Stomach smooth muscle (tissue), 2 donors: ENCODE measurements around the gene CFAP97D1.
"Not testable (repeated sequence)": the region's sequence is repeated elsewhere in the genome, so short reads cannot be mapped to it uniquely, and the experiment has no call there.

Source experiments
- H3K27ac ChIP-seq: one replicate; pipeline ENCODE4 v1.7.0; 2013; ENCODE audit warnings: mild to moderate bottlenecking, low read length, inconsistent platforms
- H3K27me3 ChIP-seq, 2 donors: one replicate each; pipeline ENCODE4 v1.7.0; 2013; ENCODE audit warnings: low read length in 2 of 2; ENCODE audit not compliant: insufficient read depth in 2 of 2, control insufficient read depth in 1 of 2
- H3K36me3 ChIP-seq, 2 donors: one replicate each; pipeline ENCODE4 v1.7.0; 2013; ENCODE audit warnings: low read length in 2 of 2; ENCODE audit not compliant: control insufficient read depth in 2 of 2, insufficient read depth in 2 of 2
- H3K4me1 ChIP-seq: one replicate; pipeline ENCODE4 v1.7.0; 2013; ENCODE audit warnings: low read length; ENCODE audit not compliant: control insufficient read depth, insufficient read depth
- H3K4me3 ChIP-seq, 2 donors: one replicate each; pipeline ENCODE4 v1.7.0; 2013; ENCODE audit warnings: low read length in 2 of 2
- H3K9ac ChIP-seq, 2 donors: one replicate each; pipeline ENCODE4 v1.7.0; 2013; ENCODE audit warnings: low read length in 2 of 2, mild to moderate bottlenecking in 1 of 2
- H3K9me3 ChIP-seq, 2 donors: one replicate each; pipeline ENCODE4 v1.7.0; 2013; ENCODE audit warnings: low read length in 2 of 2; ENCODE audit not compliant: control insufficient read depth in 2 of 2
- donor health status: healthy.
- donor health status: Pancreatic carcinoma.

Gene CFAP97D1

DNA sequence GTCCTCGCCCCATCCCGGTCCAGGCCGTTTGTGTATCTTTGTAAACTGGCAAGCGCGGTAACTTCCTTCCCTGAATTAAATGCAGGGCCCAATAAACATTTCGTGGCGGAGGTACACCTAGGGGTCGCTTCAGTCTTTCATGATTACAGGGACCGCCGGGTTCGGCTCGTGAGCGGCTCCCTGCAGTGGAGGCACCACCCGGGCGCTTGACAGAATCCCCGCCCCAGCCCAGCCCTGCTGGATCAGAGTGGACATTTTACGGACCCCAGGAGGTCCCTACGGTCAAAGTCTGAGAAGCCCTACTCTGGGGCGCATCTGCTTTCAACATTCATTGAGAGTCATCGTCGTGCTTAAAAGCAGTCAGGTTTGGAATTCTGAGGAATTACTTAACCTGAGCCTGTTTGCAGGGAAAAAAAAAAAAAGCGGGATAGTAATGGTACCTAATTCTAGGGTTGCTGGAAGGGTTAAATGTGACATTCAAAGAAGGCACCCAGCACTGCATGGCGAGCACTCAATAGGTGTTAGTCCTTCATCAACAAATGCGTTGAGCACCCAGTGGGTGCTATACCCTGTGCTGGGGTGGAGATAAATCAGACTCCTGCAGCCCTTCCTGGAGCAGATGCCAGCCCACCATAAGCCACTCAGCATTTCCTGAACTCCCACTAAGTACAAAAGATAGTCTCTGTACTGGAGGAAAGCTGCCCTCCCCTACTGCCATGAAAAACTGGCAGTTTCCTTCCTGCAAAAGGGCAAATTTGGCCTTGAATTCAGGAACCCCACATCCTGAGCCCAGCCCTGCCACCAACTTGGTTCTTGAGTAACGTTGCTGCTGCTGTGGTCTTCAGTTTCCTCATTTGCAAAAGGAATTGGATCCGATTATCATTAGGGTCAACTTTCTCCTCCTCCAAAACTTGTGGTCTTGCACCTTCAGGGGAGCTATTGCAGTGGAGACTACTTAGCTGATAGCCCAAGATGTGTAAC, 800 bp upstream of the CFAP97D1 start:
- Histone ChIP-seq H3K4me3 (peak overlapping the region; percentile 58 to 84), H3K27me3 (no peaks in the 10 kb centered on the region), H3K27ac (peak overlapping the region; percentile 58), H3K9me3 (no peaks in the 10 kb centered on the region), H3K36me3 (peaks cover 3 to 7% of the 10 kb centered on the region in 2 donors), H3K4me1 (peaks cover 24% of the 10 kb centered on the region), H3K9ac (peak overlapping the region; percentile 78 to 80)

DNA sequence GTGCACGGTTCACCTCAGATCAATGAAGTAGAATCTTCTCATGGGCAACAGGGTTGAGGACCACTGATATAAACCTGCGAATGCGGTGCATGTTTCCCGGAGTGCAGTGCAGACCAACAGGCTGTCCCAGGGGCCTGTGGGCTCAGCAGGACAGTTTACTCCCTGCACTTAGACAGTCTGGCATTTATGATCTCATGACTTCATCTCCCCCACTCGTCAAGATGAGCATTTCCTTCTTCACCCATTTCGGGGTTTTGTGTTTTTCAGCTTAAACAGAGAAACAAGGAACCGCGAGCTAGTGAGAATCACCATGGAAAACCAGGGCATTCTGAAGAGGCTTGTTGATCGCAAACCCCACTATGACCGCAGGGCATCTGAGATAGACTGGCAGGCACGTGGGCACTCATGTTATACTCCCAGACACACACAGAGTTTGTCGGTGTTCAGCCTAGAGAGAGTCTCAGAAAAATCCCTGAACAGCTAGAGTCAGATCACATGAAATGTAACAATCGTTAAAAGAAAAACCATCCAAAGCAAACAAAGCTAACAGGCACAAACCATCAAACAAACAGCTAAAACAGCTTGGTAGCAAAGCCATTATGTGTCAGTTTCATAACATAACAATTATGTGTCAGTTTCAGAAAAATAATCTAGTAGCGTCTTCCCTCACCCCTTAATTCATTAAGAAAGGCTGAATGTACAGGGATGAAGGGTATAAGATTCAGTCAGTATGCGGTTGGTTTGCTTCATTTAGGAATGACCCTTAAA, 2.9 kb downstream of the CFAP97D1 start:
- H3K36me3 ChIP-seq: no peaks in the 10 kb centered on the region
- H3K4me3 ChIP-seq: no peak overlapping the region
- H3K9ac ChIP-seq: no peak overlapping the region
- H3K4me1 ChIP-seq: peaks cover 8% of the 10 kb centered on the region
- no peaks in the 10 kb centered on the region for H3K27me3 ChIP-seq
- no peaks in the 10 kb centered on the region for H3K9me3 ChIP-seq
- no peak overlapping the region for H3K27ac ChIP-seq

DNA sequence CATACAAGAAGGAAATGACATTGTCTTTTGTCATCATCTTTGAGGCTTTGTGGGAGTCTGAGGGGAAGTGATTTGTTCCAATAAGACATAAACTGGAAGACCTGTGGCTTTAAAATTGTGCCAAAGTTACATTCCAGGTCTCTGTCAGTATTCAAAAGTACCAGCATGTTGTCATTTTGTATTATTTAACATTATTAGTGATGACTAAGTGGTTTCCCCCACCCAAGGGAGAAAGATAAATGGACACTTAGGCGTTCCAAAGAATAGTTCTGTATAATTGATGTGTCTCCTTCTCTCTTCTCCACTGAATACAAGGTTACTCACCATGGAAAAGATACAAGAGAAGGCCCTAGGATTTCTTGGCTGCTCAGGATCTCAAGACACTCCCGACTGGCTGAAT, 3.8 kb downstream of the CFAP97D1 start:
- H3K4me3 ChIP-seq: no peak overlapping the region
- no peaks in the 10 kb centered on the region for H3K27me3 ChIP-seq
- no peaks in the 10 kb centered on the region for H3K36me3 ChIP-seq
- no peaks in the 10 kb centered on the region for H3K9me3 ChIP-seq
- H3K4me1 ChIP-seq: peaks cover 8% of the 10 kb centered on the region
- H3K27ac ChIP-seq: no peak overlapping the region
- no peak overlapping the region for H3K9ac ChIP-seq

DNA sequence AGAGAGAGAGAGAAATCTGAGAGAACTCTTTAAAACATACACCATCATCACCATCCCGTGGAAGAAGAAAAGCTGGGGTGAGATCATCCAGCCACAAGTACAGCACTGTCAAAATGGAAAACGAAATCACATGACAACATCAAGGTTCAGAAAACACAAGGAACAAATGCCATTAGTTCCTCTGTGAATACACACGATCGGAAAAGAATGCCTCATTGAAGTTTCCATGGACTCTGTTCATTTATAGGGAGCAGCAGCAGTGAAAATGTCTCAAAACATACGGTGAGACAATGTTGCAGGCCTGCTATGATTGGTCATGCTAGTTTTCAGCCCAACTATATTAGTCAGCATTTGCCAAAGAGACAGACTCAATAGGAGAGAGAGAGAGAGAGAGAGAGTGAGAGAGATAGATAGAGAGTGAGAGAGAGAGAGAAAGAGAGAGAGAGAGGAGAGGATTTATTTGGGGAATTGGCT, 4.4 kb downstream of the CFAP97D1 start:
- peaks cover 2% of the 10 kb centered on the region for H3K4me1 ChIP-seq
- no peaks in the 10 kb centered on the region for H3K36me3 ChIP-seq
- no peaks in the 10 kb centered on the region for H3K9me3 ChIP-seq
- H3K4me3 ChIP-seq: no peak overlapping the region
- H3K27me3 ChIP-seq: no peaks in the 10 kb centered on the region
- H3K27ac ChIP-seq: no peak overlapping the region
- no peak overlapping the region for H3K9ac ChIP-seq

DNA sequence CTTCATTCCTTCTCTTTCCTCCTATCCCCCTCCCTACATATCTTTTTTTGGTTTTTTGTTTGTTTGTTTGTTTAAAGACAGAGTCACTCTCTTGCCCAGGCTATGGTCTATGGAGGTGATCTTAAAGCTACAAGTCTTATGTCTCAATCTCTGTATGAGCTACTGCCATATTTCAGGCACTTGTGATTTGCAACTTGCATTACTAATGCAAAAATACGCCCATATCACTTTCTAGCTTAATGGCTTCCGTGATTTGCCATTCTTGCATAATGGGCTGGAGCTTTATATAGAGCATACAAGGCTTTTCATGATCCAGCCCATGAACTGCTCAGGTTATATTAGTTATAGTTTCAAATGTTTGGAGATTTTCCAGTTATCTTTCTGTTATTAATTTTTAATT, 7.5 kb downstream of the CFAP97D1 start:
- Histone ChIP-seq H3K36me3 (no peaks in the 10 kb centered on the region), H3K27ac (no peak overlapping the region), H3K9me3 (no peaks in the 10 kb centered on the region), H3K27me3 (no peaks in the 10 kb centered on the region), H3K9ac (no peak overlapping the region), H3K4me3 (no peak overlapping the region), H3K4me1 (no peaks in the 10 kb centered on the region)

DNA sequence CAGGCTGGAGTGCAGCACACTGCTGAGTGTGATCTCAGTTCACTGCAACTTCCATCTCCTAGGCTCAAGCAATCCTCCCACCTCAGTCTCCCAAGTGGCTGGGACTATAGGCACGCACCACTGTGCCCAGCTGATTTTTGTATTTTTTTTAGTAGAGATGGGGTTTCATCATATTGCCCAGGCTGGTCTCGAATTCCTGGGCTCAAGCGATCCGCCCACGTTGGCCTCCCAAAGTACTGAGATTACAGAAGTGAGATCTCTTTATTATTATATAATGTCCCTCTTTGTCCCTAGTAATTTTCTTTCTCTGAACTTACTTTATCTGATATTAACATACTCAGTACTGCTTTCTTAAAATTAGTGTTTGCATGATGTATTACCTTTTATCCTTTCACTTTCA, 8.3 kb downstream of the CFAP97D1 start:
- Histone ChIP-seq H3K9ac (no peak overlapping the region), H3K27ac (no peak overlapping the region), H3K36me3 (no peaks in the 10 kb centered on the region), H3K9me3 (no peaks in the 10 kb centered on the region), H3K4me1 (no peaks in the 10 kb centered on the region), H3K4me3 (no peak overlapping the region), H3K27me3 (no peaks in the 10 kb centered on the region)

DNA sequence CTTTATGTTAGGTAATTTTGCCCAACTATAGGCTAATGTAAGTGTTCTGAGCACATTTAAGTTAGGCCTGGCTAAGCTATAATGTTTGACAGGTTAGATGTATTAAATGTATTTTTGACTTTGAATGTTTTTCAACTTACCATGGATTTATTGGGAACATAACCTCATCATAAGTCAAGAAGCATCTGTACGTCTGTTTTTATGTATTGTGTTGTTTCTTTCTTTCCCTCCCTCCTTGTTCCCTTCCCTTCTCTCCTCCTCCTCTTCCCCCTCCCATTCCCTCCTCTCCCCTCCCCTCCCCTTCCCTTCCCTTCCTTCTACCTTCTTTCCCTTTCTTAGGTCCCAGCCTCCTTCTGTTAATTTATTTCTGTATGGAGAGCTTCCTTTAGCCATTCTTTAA, 9.2 kb downstream of the CFAP97D1 start:
- H3K9ac ChIP-seq: no peak overlapping the region
- no peak overlapping the region for H3K4me3 ChIP-seq

DNA sequence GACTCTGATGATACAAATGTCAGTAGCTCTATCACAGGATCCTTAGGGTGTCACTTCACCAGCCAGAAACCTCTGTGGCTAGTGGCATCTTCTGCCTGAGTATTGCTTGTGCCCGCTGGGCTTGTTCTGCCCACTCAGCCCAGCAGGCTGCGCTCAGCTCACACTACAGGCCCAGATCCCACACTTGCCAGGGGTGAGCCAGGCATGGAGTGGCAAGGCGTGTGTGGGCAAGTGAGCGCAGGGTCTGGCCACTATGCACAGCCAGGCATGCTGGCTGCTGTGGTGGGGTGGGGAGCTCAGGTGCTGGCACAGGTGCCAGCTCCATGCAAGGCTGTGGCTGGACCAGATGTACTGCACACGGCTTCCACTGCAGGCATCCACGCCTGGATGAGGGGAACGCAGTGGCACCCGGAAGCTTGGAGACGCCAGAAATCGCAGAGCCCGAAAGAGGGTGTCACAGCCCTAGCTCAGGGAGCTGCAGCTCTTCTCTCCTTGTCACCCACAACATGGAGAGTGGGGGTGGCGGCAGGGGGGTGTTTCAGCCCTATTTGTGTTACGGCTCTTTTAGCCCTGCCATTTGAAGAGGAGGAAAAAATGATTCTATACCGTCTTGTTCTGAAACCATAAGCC, 10.2 kb downstream of the CFAP97D1 start:
- H3K27me3 ChIP-seq: no peaks in the 10 kb centered on the region
- no peaks in the 10 kb centered on the region for H3K36me3 ChIP-seq
- no peak overlapping the region for H3K27ac ChIP-seq
- H3K9me3 ChIP-seq: no peaks in the 10 kb centered on the region
- H3K9ac ChIP-seq: no peak overlapping the region
- no peaks in the 10 kb centered on the region for H3K4me1 ChIP-seq
- no peak overlapping the region for H3K4me3 ChIP-seq

More for the DNA sequence above, 9.2 kb downstream of the CFAP97D1 start:
- Histone ChIP-seq H3K36me3 (no peaks in the 10 kb centered on the region), H3K9me3 (no peaks in the 10 kb centered on the region), H3K4me1 (no peaks in the 10 kb centered on the region), H3K27me3 (no peaks in the 10 kb centered on the region), H3K27ac (no peak overlapping the region)

DNA sequence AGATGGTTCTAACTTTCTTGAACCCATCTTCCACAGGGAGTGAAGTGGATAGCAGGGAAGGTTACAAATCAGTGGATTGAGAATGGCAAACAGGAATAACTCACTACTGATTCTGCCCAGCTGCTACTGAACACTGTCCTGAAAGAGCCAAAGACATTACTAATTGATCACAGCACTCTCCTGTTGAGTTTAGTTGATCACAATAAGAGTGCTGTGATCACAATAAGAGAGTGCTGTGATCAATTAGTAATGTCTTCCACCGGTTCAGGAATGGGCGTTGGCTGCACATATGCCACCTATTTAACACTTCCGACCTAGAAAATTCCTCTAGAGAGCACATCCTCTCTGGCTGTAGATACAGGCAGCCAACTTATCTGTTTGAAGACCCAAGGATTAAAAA, 11.4 kb downstream of the CFAP97D1 start:
- Histone ChIP-seq H3K27ac (no peak overlapping the region), H3K36me3 (no peaks in the 10 kb centered on the region), H3K9me3 (no peaks in the 10 kb centered on the region), H3K4me1 (no peaks in the 10 kb centered on the region), H3K9ac (no peak overlapping the region), H3K27me3 (no peaks in the 10 kb centered on the region), H3K4me3 (no peak overlapping the region)

DNA sequence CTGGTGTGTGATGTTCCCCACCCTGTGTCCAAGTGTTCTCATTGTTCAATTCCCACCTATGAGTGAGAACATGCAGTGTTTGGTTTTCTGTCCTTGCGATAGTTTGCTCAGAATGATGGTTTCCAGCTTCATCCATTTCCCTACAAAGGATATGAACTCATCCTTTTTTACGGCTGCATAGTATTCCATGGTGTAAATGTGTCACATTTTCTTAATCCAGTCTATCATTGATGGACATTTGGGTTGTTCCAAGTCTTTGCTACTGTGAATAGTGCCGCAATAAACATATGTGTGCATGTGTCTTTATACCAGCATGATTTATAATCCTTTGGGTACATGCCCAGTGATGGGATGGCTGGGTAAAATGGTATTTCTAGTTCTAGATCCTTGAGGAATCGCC, 12.4 kb downstream of the CFAP97D1 start:
- H3K27ac ChIP-seq, H3K4me1 ChIP-seq: not testable (repeated sequence)

More for the DNA sequence above, 12.4 kb downstream of the CFAP97D1 start:
- not testable (repeated sequence) for H3K9ac ChIP-seq, H3K36me3 ChIP-seq, H3K27me3 ChIP-seq, H3K4me3 ChIP-seq, H3K9me3 ChIP-seq
